Measurements from ENCODE around the gene ARMH4. TPM values are rescaled to one million over a fixed set of nuclear protein-coding genes. Genes with fewer than 3 reads are reported as not detected.

ARMH4 gene
- total and polyA plus RNA-seq, 10 of the 15 experiments (the other 5 are each of a cell fraction or from before 2014, with no cell fraction given) = 0.50 to 0.97 (median 0.60) TPM; not detected in 7

DNA sequence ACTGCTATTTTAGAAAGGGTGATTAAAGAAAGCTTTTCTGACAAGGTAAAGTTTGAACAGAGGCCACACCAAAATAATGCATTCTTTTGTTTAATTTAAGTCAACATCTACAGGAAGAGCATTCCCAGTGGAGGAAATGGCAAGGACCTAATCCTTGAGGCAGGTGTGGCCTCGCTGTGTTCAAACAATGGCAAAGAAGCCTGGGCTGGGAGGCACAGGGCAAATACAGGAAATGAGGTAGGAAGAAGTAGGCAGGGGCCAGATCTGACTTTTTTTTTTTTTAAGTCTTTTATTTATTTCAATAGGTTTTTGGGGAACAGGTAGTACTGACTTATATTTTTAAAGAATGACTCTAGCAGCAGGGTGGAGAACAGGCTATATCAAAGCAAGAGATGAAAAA, 53.5 kb downstream of the ARMH4 start (continued):
- no peak for TF ChIP-seq RCOR1 (conservative IDR thresholded peaks at IDR 0.05; ENCODE audit: low read depth, low read length)

DNA sequence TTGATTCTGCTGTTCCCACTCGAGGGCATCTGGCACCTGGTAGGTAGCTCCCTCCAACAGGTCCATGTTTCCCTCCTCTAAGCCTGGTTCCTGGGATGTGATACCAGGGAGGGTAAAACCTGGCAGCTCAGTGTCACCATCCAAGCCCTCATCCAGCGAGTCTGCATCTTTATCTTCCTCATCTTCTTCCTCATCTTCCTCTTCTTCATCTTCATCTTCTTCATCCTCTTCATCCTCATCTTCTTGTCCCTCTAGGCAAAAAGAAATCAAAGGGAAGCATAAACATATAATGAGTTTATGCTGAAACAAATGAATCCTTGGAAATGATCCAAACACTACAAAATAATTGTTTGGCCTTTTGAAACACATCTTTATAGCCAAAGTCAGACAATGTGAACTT, 55.3 kb downstream of the ARMH4 start:
- 6% methylated on average over 2 of the region's 2 CpGs for WGBS (ENCODE audit: insufficient coverage, insufficient replicate concordance, low lambda C conversion rate, missing lambda C conversion rate)
- ATAC-seq = no peak
- CTCF ChIA-PET = interaction anchor here (1.5 kb wide), 3 partner anchors 11 to 23 kb away, joined by 3 to 4 read pairs (median 4); no protein-coding TSS in a partner anchor
- Histone ChIP-seq H3K27me3 (replicated peaks in 1 of 2; ENCODE audit: control insufficient read depth in 2 of 2, insufficient read depth in 2 of 2, low read length in 1 of 2) (no peaks in the 10 kb centered on the region; a peak in 1 of 4 replicates), H3K4me3 (no peak overlapping the region), H2AFZ (ENCODE audit: control insufficient read depth, low read depth, low read length) (no peak overlapping the region), H4K20me1 (ENCODE audit: control insufficient read depth, insufficient read depth) (no peaks in the 10 kb centered on the region), H3K4me1 (ENCODE audit: control insufficient read depth, insufficient read depth, low read length) (no peaks in the 10 kb centered on the region), H3K4me2 (ENCODE audit: control insufficient read depth, insufficient read depth) (no peak overlapping the region), H3K36me3 (ENCODE audit: control insufficient read depth in 2 of 2, insufficient read depth in 2 of 2, low read length in 1 of 2) (no peaks in the 10 kb centered on the region), H3K9ac (ENCODE audit: control insufficient read depth, insufficient read depth, low read length) (no peak overlapping the region), H3K9me3 (replicated peaks; ENCODE audit: control insufficient read depth, insufficient read depth, low read length) (no peaks in the 10 kb centered on the region), H3K27ac (ENCODE audit: control insufficient read depth, insufficient read depth) (no peak overlapping the region), H3K79me2 (ENCODE audit: control insufficient read depth, insufficient read depth, low read length) (no peaks in the 10 kb centered on the region)
- no TSS peak for BruUV-seq (replicated peaks)
- RAD21 ChIA-PET (ENCODE audit: unreplicated experiment) = no interaction called here
- no peak for FAIRE-seq
- in situ Hi-C loops (cut with MboI) (no loop called here), intact Hi-C loops (cut with micrococcal nuclease; ENCODE audit: unreplicated experiment) (no loop called here)
- SMC1A ChIA-PET (ENCODE audit: uncharacterized antibody, unreplicated experiment) = no interaction called here
- TF ChIP-seq SRF (IDR thresholded peaks at IDR 0.05; ENCODE audit: low read depth in 2 of 2, low read length in 2 of 2) = no peak
- TF ChIP-seq, protein P1, sequence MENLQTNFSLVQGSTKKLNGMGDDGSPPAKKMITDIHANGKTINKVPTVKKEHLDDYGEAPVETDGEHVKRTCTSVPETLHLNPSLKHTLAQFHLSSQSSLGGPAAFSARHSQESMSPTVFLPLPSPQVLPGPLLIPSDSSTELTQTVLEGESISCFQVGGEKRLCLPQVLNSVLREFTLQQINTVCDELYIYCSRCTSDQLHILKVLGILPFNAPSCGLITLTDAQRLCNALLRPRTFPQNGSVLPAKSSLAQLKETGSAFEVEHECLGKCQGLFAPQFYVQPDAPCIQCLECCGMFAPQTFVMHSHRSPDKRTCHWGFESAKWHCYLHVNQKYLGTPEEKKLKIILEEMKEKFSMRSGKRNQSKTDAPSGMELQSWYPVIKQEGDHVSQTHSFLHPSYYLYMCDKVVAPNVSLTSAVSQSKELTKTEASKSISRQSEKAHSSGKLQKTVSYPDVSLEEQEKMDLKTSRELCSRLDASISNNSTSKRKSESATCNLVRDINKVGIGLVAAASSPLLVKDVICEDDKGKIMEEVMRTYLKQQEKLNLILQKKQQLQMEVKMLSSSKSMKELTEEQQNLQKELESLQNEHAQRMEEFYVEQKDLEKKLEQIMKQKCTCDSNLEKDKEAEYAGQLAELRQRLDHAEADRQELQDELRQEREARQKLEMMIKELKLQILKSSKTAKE (IDR thresholded peaks at IDR 0.05; ENCODE audit: low read depth, poor library complexity, severe bottlenecking) = no peak
- no peak for TF ChIP-seq CEBPB (IDR thresholded peaks at IDR 0.05; ENCODE audit: borderline replicate concordance in 1 of 2, low read depth in 2 of 2, low read length in 2 of 2)
- TF ChIP-seq FOXM1 (IDR thresholded peaks at IDR 0.05; ENCODE audit: low read depth, low read length) = no peak
- POLR2A ChIA-PET = no interaction called here
- no peak for DNase-seq (ENCODE audit: low read depth, low spot score)
